ENCODE results near the gene SPARCL1. TPM values are rescaled to one million over a fixed set of nuclear protein-coding genes. Genes with fewer than 3 reads are reported as not detected.

The SPARCL1 gene
- polyA plus RNA-seq, 1 donor (not counting 4 experiments of a cell fraction or from before 2014, with no cell fraction given) = not detected

DNA sequence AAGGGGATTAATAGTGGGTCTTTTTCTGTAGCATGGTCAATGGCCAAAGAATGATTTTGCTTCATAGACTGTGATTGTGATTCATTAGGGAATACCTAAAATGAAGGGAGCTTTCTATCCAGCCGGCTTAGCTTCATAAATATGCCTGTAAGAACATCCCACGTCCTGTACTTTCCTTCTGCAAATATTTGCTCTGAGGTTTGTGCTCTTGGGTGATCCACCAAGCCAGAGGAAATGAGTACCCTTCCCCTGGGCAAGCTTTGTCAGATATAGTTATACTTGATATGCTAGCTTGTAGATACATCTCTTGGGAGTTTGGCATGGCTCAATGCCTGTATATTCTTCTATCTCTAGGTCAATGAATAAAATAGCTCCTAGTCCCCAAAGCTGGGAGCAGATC, 28.2 kb upstream of the SPARCL1 start:
- H3K9ac ChIP-seq (ENCODE audit: control insufficient read depth, extremely low read depth, insufficient read depth, low read length) = no peak overlapping the region
- no peaks in the 10 kb centered on the region for H3K27me3 ChIP-seq (ENCODE audit: control insufficient read depth, extremely low read depth, insufficient read depth, low read length)
- no peak overlapping the region for H3K4me3 ChIP-seq (ENCODE audit: control insufficient read depth in 2 of 3, extremely low read depth in 1 of 3, insufficient read depth in 2 of 3, low read depth in 1 of 3, low read length in 3 of 3)
- no peaks in the 10 kb centered on the region for H3K36me3 ChIP-seq (ENCODE audit: control insufficient read depth in 2 of 2, extremely low read depth in 1 of 2, insufficient read depth in 2 of 2, low read length in 2 of 2)
- H2AFZ ChIP-seq (ENCODE audit: control insufficient read depth, low read length) = no peak overlapping the region
- no peaks in the 10 kb centered on the region for H3K9me3 ChIP-seq (ENCODE audit: control insufficient read depth, low read depth, low read length)
- H3K27ac ChIP-seq (ENCODE audit: control insufficient read depth, insufficient read depth, low read length) = no peak overlapping the region
- H4K20me1 ChIP-seq (ENCODE audit: control insufficient read depth, extremely low read depth, insufficient read depth, low read length) = no peaks in the 10 kb centered on the region
- H3K4me2 ChIP-seq (ENCODE audit: control insufficient read depth, extremely low read depth, insufficient read depth, low read depth, low read length) = no peak overlapping the region
- H3K9me1 ChIP-seq (ENCODE audit: control insufficient read depth, extremely low read depth, insufficient read depth, low read length) = no peaks in the 10 kb centered on the region
- no peaks in the 10 kb centered on the region for H3K79me2 ChIP-seq (ENCODE audit: control insufficient read depth, insufficient read depth, low read length)
- H3K4me1 ChIP-seq (ENCODE audit: control insufficient read depth, extremely low read depth, insufficient read depth, low read length) = peaks cover 4% of the 10 kb centered on the region
- FAIRE-seq = peak; percentile 67
- no peak for TF ChIP-seq EZH2 (IDR thresholded peaks at IDR 0.05; ENCODE audit: low read length)
- TF ChIP-seq, protein P1, sequence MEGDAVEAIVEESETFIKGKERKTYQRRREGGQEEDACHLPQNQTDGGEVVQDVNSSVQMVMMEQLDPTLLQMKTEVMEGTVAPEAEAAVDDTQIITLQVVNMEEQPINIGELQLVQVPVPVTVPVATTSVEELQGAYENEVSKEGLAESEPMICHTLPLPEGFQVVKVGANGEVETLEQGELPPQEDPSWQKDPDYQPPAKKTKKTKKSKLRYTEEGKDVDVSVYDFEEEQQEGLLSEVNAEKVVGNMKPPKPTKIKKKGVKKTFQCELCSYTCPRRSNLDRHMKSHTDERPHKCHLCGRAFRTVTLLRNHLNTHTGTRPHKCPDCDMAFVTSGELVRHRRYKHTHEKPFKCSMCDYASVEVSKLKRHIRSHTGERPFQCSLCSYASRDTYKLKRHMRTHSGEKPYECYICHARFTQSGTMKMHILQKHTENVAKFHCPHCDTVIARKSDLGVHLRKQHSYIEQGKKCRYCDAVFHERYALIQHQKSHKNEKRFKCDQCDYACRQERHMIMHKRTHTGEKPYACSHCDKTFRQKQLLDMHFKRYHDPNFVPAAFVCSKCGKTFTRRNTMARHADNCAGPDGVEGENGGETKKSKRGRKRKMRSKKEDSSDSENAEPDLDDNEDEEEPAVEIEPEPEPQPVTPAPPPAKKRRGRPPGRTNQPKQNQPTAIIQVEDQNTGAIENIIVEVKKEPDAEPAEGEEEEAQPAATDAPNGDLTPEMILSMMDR (optimal IDR thresholded peaks at IDR 0.05 in 1 of 3, IDR thresholded peaks at IDR 0.05 in 1 of 3, conservative IDR thresholded peaks at IDR 0.05 in 1 of 3; ENCODE audit: extremely low read depth in 1 of 3, insufficient read depth in 2 of 3, low read length in 3 of 3) = no peak
- DNase-seq (ENCODE audit: low read depth, low spot score) = no peak
- dilution Hi-C loops (cut with MboI; ENCODE audit: extremely low pct_ligation_motif_present, low sequenced_read_pairs) = no loop called here

DNA sequence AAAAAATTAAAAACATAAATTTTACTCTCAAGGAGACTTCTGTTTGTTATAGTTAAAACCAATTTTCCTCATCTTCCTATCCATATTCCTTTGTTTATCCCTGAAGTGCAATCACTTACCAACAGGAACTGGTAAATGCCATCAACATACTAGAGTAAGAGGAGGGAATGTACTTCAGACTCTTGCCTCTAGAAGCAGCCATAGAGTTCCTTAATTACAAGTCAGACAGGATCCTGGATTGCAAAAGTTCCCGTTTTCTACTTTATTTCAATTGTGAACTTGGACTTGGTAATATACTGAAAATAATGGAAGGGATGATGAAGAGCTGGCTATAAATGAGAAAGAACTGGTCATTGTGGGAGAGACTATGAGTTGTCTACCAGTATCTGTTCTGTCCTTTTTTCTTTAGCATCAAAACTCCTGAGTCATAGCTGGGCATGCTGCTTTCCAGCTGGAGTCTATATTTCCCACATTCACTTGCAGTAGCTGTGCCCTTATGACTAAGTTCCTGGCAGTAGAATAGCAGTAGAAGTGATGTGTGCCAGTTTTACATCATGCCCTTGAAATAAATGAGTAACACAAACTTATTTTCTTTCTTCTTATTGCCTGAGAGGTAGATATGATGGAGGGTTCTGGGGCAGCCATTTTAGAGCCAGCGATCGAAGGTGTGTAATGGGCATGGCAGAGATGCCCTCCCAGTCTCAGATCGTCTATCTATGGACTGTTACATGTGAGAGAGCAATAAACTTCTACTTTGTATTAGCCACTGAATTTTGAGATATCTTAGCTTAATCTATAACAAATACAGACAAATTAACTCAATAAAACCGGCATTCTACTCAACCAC, 26.8 kb upstream of the SPARCL1 start:
- DNase-seq (ENCODE audit: low read depth, low spot score) (peak; percentile 58), FAIRE-seq (peak; percentile 94)
- no peaks in the 10 kb centered on the region for H3K9me1 ChIP-seq (ENCODE audit: control insufficient read depth, extremely low read depth, insufficient read depth, low read length)
- H3K4me3 ChIP-seq (ENCODE audit: control insufficient read depth in 2 of 3, extremely low read depth in 1 of 3, insufficient read depth in 2 of 3, low read depth in 1 of 3, low read length in 3 of 3) = no peak overlapping the region
- no peak overlapping the region for H2AFZ ChIP-seq (ENCODE audit: control insufficient read depth, low read length)
- H3K36me3 ChIP-seq (ENCODE audit: control insufficient read depth in 2 of 2, extremely low read depth in 1 of 2, insufficient read depth in 2 of 2, low read length in 2 of 2) = no peaks in the 10 kb centered on the region
- no peaks in the 10 kb centered on the region for H3K79me2 ChIP-seq (ENCODE audit: control insufficient read depth, insufficient read depth, low read length)
- TF ChIP-seq, protein P1 (optimal IDR thresholded peaks at IDR 0.05 in 1 of 3, IDR thresholded peaks at IDR 0.05 in 1 of 3, conservative IDR thresholded peaks at IDR 0.05 in 1 of 3; ENCODE audit: extremely low read depth in 1 of 3, insufficient read depth in 2 of 3, low read length in 3 of 3) = no peak
- no peak for TF ChIP-seq EZH2 (IDR thresholded peaks at IDR 0.05; ENCODE audit: low read length)
- peaks cover 4% of the 10 kb centered on the region for H3K4me1 ChIP-seq (ENCODE audit: control insufficient read depth, extremely low read depth, insufficient read depth, low read length)
- no peaks in the 10 kb centered on the region for H4K20me1 ChIP-seq (ENCODE audit: control insufficient read depth, extremely low read depth, insufficient read depth, low read length)
- H3K27ac ChIP-seq (ENCODE audit: control insufficient read depth, insufficient read depth, low read length) = peak overlapping the region; percentile 64
- H3K27me3 ChIP-seq (ENCODE audit: control insufficient read depth, extremely low read depth, insufficient read depth, low read length) = no peaks in the 10 kb centered on the region
- H3K9me3 ChIP-seq (ENCODE audit: control insufficient read depth, low read depth, low read length) = no peaks in the 10 kb centered on the region
- dilution Hi-C loops (cut with MboI; ENCODE audit: extremely low pct_ligation_motif_present, low sequenced_read_pairs) = no loop called here
- no peak overlapping the region for H3K4me2 ChIP-seq (ENCODE audit: control insufficient read depth, extremely low read depth, insufficient read depth, low read depth, low read length)
- H3K9ac ChIP-seq (ENCODE audit: control insufficient read depth, extremely low read depth, insufficient read depth, low read length) = no peak overlapping the region
